Parathyroid adenoma (tissue), 2 donors: ENCODE data around the gene FGF13.

Source experiments
- H2AFZ ChIP-seq: fragments of 300-600 bp; sonication (generic); one replicate; pipeline ENCODE4 v1.7.0; 2017; ENCODE audit warnings: antibody characterized with exemption, mild to moderate bottlenecking
- H3K27ac ChIP-seq: fragments of 300-600 bp; sonication (generic); one replicate; pipeline ENCODE4 v1.7.0; 2017
- H3K27me3 ChIP-seq: fragments of 300-600 bp; sonication (generic); one replicate; pipeline ENCODE4 v1.7.0; 2017; ENCODE audit warnings: low read length; ENCODE audit not compliant: control insufficient read depth, insufficient read depth
- H3K36me3 ChIP-seq: fragments of 300-600 bp; sonication (generic); one replicate; pipeline ENCODE4 v1.7.0; 2017; ENCODE audit warnings: low read length; ENCODE audit not compliant: control insufficient read depth, insufficient read depth
- H3K4me1 ChIP-seq: fragments of 300-600 bp; sonication (generic); one replicate; pipeline ENCODE4 v1.7.0; 2017; ENCODE audit warnings: control low read depth
- H3K4me2 ChIP-seq: fragments of 300-600 bp; sonication (generic); one replicate; pipeline ENCODE4 v1.7.0; 2017; ENCODE audit warnings: low read length
- H3K4me3 ChIP-seq: fragments of 300-600 bp; sonication (generic); one replicate; pipeline ENCODE4 v1.7.0; 2017; ENCODE audit warnings: low read depth, low read length
- H3K79me2 ChIP-seq: fragments of 300-600 bp; sonication (generic); one replicate; pipeline ENCODE4 v1.7.0; 2017; ENCODE audit warnings: control low read depth
- H3K9ac ChIP-seq: fragments of 300-600 bp; sonication (generic); one replicate; pipeline ENCODE4 v1.7.0; 2017; ENCODE audit warnings: mild to moderate bottlenecking
- H3K9me3 ChIP-seq: fragments of 300-600 bp; sonication (generic); one replicate; pipeline ENCODE4 v1.7.0; 2017; ENCODE audit warnings: low read length; ENCODE audit not compliant: control insufficient read depth
- TF ChIP-seq, protein P1 (sequence below): fragments of 300-600 bp; sonication (generic); IDR thresholded peaks from one replicate; pipeline ENCODE4 v1.7.0; 2017; ENCODE audit warnings: antibody characterized with exemption, mild to moderate bottlenecking
- donor health status: primary hyperparathyroidism.

FGF13 gene

DNA sequence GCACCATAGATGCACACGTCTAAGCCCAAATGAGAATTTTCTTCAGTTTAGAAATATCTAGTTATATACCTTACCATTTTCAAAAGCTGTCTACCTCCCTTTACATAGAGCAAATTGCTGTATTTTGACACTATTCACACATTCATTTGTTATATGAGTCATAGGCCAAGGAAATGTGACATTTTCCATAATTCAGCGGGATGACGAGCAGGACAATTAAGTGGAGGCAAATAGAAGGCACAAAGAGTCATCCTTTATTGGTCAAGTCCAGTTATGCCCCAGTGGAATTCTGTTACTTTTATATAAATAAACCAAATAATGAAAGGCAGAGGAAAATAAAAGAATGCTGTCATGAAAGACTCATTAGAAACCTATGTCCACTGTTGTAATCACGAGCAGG lies 27.9 kb downstream of the FGF13 start:
- no peaks in the 10 kb centered on the region for H3K27me3 ChIP-seq

DNA sequence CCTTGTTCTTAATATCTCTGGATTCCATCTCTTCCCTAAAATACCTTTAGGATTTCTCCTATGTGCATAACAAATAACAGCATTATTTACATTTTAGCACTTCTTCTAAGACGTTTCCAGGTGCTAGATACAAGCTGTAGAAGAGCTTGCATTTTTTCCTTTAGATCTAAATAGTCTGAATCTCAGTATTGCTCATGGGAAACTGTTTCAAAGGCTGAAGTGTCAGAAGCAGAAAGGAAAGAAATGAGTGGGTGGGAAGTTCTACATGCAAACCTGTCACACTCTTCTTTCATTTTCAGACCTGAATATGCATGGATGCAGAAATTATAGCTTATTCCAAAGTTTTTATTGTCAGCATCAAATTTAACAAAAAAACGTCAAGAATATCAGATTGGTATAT lies 41.8 kb downstream of the FGF13 start:
- no peaks in the 10 kb centered on the region for H3K27me3 ChIP-seq
- H3K9ac ChIP-seq, result no peak overlapping the region
- no peak overlapping the region for H3K4me2 ChIP-seq
- H3K9me3 ChIP-seq, result no peaks in the 10 kb centered on the region
- TF ChIP-seq, protein P1, sequence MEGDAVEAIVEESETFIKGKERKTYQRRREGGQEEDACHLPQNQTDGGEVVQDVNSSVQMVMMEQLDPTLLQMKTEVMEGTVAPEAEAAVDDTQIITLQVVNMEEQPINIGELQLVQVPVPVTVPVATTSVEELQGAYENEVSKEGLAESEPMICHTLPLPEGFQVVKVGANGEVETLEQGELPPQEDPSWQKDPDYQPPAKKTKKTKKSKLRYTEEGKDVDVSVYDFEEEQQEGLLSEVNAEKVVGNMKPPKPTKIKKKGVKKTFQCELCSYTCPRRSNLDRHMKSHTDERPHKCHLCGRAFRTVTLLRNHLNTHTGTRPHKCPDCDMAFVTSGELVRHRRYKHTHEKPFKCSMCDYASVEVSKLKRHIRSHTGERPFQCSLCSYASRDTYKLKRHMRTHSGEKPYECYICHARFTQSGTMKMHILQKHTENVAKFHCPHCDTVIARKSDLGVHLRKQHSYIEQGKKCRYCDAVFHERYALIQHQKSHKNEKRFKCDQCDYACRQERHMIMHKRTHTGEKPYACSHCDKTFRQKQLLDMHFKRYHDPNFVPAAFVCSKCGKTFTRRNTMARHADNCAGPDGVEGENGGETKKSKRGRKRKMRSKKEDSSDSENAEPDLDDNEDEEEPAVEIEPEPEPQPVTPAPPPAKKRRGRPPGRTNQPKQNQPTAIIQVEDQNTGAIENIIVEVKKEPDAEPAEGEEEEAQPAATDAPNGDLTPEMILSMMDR, result no peak
- H3K4me1 ChIP-seq, result no peaks in the 10 kb centered on the region
- H2AFZ ChIP-seq, result no peak overlapping the region
- H3K27ac ChIP-seq, result no peak overlapping the region
- H3K4me3 ChIP-seq, result no peak overlapping the region
- H3K36me3 ChIP-seq, result no peaks in the 10 kb centered on the region
- no peaks in the 10 kb centered on the region for H3K79me2 ChIP-seq

More for the DNA sequence above, 27.9 kb downstream of the FGF13 start:
- TF ChIP-seq, protein P1, result no peak
- Histone ChIP-seq H3K4me1 (no peaks in the 10 kb centered on the region), H3K9ac (no peak overlapping the region), H3K27ac (no peak overlapping the region), H3K4me3 (no peak overlapping the region), H3K79me2 (no peaks in the 10 kb centered on the region), H3K4me2 (no peak overlapping the region), H3K9me3 (no peaks in the 10 kb centered on the region), H2AFZ (no peak overlapping the region), H3K36me3 (no peaks in the 10 kb centered on the region)

DNA sequence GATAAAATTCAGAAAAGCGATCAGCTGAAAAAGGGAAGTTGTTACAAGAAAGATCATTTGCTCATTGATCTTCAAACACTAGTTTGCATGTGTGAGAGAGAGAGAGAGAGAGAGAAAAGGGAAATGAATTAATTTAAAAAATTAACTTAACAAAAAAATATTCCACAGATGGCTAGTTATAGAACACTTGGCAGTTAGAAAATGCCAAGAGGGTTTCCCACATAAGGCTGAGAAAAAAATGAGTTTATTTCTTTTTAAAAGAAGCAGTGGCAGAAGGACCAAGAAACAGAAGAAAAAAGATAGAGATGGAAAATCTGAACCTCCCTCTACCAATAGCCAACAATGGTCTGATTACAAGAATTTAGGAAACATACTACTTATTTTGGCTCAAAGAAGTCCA lies 47.1 kb downstream of the FGF13 start:
- no peaks in the 10 kb centered on the region for H3K79me2 ChIP-seq
- no peak overlapping the region for H3K9ac ChIP-seq
- no peaks in the 10 kb centered on the region for H3K27me3 ChIP-seq
- H3K4me1 ChIP-seq, result no peaks in the 10 kb centered on the region
- TF ChIP-seq, protein P1, result no peak
- no peak overlapping the region for H3K4me2 ChIP-seq
- no peaks in the 10 kb centered on the region for H3K9me3 ChIP-seq
- H3K27ac ChIP-seq, result no peak overlapping the region
- no peak overlapping the region for H3K4me3 ChIP-seq
- no peaks in the 10 kb centered on the region for H3K36me3 ChIP-seq
- no peak overlapping the region for H2AFZ ChIP-seq

DNA sequence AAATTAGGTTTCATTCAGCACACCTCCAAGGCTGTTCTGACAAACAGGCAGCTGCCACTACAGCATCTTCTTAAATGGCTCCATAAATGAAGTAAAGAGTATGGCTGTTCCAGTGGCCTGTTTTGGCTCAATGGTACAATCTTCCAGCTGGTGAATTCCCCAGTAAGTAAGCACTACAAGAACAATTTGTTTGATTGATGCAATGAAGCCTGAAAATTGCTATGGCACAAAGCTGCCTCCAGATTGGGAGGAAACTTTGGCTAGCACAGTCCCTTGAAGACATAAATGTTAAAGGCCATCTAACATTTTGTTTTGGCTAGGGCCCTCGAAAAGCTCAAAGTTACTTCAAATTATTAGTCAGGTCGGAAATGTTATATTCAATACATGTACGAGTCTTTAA lies 47.5 kb downstream of the FGF13 start:
- H3K4me2 ChIP-seq, result no peak overlapping the region
- no peaks in the 10 kb centered on the region for H3K27me3 ChIP-seq
- no peak overlapping the region for H2AFZ ChIP-seq
- H3K4me1 ChIP-seq, result no peaks in the 10 kb centered on the region
- no peaks in the 10 kb centered on the region for H3K79me2 ChIP-seq
- H3K9ac ChIP-seq, result no peak overlapping the region
- TF ChIP-seq, protein P1, result no peak
- H3K36me3 ChIP-seq, result no peaks in the 10 kb centered on the region
- H3K4me3 ChIP-seq, result no peak overlapping the region
- H3K27ac ChIP-seq, result no peak overlapping the region
- H3K9me3 ChIP-seq, result no peaks in the 10 kb centered on the region

DNA sequence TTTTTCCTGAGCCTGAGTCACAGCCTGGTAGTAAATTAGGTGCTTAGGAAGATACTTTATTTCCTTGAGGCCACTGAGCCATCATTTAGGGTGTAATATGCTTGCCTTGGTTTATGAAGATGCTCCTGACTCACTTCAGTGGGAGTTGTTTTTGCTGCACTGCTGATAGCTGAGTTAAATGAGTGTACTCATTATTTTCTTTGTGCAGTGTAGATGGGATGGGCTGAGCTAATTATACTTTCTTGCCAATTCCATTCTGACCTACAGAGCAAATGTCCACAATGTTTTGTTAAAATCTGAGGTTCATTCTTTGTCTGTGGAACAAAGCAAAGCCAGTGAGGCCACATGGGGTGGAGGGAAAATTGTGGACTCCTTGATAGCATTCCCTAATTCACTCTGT lies 60.0 kb downstream of the FGF13 start:
- Histone ChIP-seq H3K4me2 (no peak overlapping the region), H3K27me3 (no peaks in the 10 kb centered on the region), H3K9me3 (no peaks in the 10 kb centered on the region), H3K79me2 (no peaks in the 10 kb centered on the region), H3K4me3 (no peak overlapping the region), H3K9ac (no peak overlapping the region), H2AFZ (no peak overlapping the region), H3K36me3 (no peaks in the 10 kb centered on the region), H3K27ac (no peak overlapping the region), H3K4me1 (no peaks in the 10 kb centered on the region)
- TF ChIP-seq, protein P1, result no peak
